Putamen (tissue), 1 donor: ENCODE results near the gene NEGR1.

Experiments
- DNase-seq: peaks from one replicate; pipeline ENCODE4 v3.0.0-alpha.2; 2016; ENCODE audit warnings: low spot score

NEGR1 gene

DNA sequence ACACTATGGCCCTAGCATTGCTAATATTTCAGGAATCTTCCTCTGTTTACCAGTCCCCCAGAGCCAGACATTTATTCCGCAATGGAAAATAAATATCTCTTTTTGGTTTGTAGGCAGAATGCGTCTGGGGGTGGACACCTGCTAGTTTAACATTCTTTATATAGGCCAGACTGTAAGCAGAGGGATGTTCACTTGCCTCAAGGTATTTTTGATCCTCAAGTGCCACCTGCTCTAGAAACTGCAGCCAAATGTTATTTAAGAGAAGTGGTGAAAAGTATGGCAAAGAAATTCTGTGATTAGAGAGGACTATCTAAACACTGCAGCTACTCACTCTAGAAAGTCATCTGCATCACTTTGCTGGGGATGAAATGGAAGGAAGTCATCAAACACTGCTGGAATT lies 164.7 kb downstream of the NEGR1 start:
- DNase-seq = no peak

GRCh38 chr1:72115290-72115689 lies 167.0 kb downstream of the NEGR1 start:
- no peak for DNase-seq

DNA sequence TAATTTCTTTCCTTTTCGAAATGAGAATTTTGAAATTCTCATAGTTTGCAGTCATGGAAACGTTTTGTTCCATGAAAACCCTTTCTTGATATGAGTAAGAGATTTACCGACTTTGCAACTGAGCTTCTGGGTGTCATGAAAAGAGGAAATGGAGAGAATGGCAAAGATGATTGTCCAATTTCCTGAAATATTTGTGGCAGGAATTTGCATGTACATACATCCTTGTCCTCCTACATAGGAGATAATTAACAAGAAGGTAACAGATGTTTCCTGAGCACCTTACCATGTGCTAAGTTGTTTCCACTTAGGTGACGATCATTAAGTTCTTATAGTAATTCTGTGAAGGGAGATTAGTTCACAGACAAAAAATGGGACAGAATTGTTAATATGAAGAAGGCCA lies 170.7 kb downstream of the NEGR1 start:
- DNase-seq = no peak

- no peak for DNase-seq
Observed at GRCh38 chr1:72109916-72110315, 172.4 kb downstream of the NEGR1 start.

- no peak for DNase-seq
Observed at GRCh38 chr1:72105201-72105600, 177.1 kb downstream of the NEGR1 start.

DNA sequence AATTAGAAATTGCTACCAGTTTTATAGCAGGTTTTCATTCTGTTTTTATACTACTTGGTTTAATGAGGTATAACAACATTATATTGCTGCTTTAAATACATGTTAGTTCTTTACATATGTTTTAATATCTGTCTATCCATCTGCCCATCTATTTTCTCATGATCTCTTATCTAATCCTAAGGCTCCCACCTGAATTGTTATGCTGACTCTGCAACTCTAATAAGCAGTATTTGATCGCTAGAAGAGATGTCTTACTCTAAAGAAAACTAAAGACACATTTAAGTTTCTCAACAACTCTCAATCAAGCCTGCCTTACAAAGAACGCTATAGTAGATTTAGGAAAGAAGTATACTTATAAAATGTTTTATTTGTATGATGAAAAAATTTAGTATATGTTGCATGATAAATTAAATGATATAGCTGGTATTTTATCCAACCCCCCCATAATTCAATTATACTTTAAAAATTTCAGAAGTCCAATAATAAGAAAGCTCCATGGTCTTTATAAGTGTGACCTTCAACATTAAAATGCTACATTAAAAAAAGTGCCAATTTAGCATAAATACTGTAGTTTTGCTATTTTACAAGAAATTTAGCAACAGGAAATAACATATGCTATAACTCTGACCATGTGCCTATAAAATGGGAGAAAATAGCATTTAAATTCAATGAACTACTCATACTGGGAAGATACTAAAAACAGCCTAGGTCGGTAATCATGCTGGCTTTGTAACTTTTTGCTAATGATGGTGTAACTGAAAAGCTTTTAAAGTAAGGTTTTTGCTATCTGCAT lies 180.3 kb downstream of the NEGR1 start:
- no peak for DNase-seq

DNA sequence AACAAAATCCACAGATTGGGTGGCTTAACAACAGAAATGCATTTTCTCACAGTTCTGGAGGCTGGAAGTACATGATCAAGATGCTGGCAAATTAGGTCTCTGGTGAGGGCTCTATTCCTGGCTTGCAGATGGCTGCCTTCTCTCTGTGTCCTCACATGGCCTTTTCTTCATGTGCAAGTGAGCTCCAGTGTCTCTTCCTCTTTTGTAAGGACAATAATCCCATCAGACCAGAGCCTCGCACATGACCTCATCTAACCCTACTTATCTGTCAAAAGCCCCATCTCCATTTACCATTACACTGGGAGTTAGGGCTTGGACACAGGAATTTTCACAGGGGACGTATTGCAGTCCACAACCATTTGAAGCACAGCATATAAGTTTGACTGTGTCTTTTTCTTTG lies 181.6 kb downstream of the NEGR1 start:
- no peak for DNase-seq

DNA sequence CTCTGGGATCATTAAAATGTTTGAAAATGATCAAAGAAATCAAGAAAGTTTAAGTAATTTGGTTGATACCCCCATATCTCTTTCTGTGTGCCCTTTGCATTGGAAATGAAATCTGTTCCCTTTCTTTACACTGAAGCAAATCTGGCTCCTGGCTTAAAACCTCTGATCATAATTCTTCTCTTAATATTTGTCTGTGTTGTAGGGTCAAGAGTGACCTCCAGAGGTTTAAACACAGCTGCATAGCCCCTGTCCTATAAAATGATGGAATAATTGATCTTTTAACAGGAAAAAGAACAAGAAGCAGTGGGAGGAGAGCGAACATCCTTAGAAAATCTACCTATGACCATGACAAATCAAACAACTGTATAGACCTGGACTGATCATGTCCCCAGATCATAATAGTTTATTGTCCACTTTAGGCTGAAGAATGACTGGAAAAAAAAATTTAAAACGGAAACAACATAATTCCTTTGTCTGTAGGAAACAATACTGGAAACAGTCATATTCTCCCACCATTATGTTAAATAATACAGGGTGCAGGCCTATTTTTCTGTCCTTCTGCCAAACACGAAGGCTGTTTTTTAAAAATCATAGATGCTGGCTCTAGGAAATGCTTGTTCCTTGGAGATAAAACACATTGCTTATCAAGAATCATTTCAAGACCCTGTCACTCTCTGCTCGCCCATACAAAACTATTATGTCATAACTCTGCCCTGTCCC lies 184.3 kb downstream of the NEGR1 start:
- no peak for DNase-seq

- DNase-seq = no peak
Observed at GRCh38 chr1:72094209-72094608, 188.1 kb downstream of the NEGR1 start.

GRCh38 chr1:72086394-72086793 lies 195.9 kb downstream of the NEGR1 start:
- DNase-seq = no peak

DNA sequence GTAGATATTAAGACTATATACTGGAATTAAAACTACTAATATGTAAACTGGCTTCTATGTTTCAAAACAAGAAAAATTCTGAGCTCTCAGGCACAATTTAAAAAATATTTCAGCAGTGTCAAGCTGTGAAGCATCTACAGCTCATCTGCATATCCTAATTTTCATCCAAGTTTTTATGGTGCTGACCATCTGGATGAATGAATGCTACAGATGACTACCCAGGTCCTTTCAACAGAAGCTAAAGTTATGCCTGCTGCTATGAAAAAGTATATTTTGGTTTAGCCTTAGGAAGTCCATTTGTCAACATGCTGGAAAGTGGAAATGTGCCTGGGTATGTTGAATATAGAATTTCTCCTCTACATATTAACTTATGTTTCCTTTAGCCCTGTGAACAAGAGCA lies 206.9 kb downstream of the NEGR1 start:
- DNase-seq = no peak

GRCh38 chr1:72066431-72066830 lies 215.9 kb downstream of the NEGR1 start:
- DNase-seq = no peak

- DNase-seq = no peak
Observed at GRCh38 chr1:72064196-72065075, 217.9 kb downstream of the NEGR1 start.

DNA sequence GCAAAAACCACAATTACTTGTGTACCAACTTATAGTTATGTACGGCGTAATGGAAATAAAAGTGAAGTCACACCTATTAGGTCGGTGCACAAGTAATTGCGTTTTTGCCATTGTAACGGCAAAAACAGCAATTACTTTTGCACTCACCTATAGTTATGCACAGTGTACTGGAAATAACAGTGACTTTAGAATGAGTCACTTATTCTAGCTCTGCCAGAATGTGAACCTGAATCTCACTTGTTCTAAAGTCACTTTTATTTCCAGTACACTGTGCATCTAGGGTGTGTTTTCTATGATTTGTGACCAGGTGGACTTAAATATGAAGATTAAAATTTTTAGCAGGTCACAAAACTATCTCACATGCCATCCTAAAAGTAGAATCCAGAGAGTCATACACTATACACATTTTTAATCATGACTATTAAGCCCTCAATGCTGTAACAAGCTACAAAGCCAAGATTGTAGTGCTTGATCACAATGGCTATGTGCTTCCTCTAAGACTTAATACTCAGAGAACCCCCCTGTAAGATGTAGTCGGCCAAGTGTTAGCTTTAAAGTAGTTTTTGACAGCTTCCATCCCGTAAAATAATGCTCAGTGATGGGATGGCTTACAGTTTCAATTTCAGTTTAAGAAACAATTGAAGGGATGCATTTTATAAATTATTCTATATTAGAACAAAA lies 218.8 kb downstream of the NEGR1 start:
- no peak for DNase-seq

GRCh38 chr1:72062584-72062983 lies 219.8 kb downstream of the NEGR1 start:
- no peak for DNase-seq

GRCh38 chr1:72060466-72061245 lies 221.7 kb downstream of the NEGR1 start:
- DNase-seq = no peak

DNA sequence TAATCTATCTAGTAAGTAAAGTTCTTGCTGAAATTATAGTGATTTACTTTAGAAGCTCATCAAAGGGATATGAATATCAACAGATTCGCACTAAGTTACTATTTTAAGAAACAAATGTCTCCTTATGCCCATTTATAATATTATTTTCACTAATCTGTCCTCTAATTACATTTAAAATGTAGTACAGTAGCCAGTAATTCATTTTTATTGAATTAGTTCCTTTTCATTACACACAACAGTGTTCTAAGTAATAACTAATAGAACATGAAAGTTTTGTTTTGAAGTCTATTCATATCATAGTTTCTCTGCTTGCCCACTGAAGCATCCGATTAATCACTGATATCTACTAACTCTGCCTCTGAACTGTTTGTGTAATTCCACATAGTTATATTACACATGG lies 225.8 kb downstream of the NEGR1 start:
- no peak for DNase-seq

GRCh38 chr1:72051538-72051937 lies 230.8 kb downstream of the NEGR1 start:
- no peak for DNase-seq

- no peak for DNase-seq
Observed at GRCh38 chr1:72050551-72050950, 231.8 kb downstream of the NEGR1 start.

- DNase-seq = peak; percentile 14
Observed at GRCh38 chr1:72037745-72038343, 244.5 kb downstream of the NEGR1 start.

DNA sequence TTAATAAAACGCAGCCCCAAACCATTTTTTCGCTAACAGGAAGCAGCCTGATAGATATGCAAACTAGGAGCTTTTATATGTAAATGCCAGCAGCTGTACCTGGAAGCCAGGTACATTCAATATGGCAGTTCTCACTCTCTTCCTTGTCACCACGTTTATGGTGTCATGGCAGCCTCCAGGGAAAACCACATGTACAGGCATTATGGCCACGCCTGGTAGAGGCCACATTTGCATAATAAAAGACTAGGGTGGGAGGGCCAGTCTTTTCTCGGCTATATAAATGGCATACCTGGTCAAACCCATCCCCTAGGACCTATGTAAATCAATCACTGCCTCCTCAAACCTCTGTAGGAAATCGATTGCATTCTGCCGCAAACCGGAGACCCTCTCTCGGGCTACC lies 247.5 kb downstream of the NEGR1 start:
- no peak for DNase-seq
